K562 (cell line): ENCODE measurements around the gene ENTR1. TPM values are rescaled to one million over a fixed set of nuclear protein-coding genes. Genes with fewer than 3 reads are reported as not detected.

ENCODE experiments used
- ARID4B ChIP-seq: sonication (generic); formaldehyde crosslinking; IDR thresholded peaks from 2 replicates; pipeline ENCODE4 v1.8.0; 2022; ENCODE audit warnings: mild to moderate bottlenecking, missing genetic modification reagents
- BRD4 ChIP-seq: fragments of 200-600 bp; sonication (generic); IDR thresholded peaks from 2 replicates; pipeline ENCODE4 v1.6.1; 2017; ENCODE audit warnings: inconsistent platforms
- CHAMP1 ChIP-seq: fragments of 450-650 bp; IDR thresholded peaks from 2 replicates; pipeline ENCODE4 v1.6.1; 2016; ENCODE audit warnings: mild to moderate bottlenecking
- CREM ChIP-seq: IDR thresholded peaks from 2 replicates; pipeline ENCODE4 v1.6.1; 2014; ENCODE audit warnings: antibody characterized with exemption, low read depth
- GATAD2B ChIP-seq: fragments of 450-650 bp; IDR thresholded peaks from 2 replicates; pipeline ENCODE4 v1.6.1; 2017; ENCODE audit warnings: mild to moderate bottlenecking, borderline replicate concordance
- GTF2F1 ChIP-seq: IDR thresholded peaks from 2 replicates; pipeline ENCODE4 v1.6.1; 2011; ENCODE audit warnings: low read depth, low read length, improper control_type of control experiment
- HDAC1 ChIP-seq, 2 experiments: fragments of 450-650 bp; IDR thresholded peaks; 2 replicates each; pipeline ENCODE4 v1.6.1; 2016 to 2017; ENCODE audit warnings: inconsistent platforms in 1 of 2, mild to moderate bottlenecking in 1 of 2, moderate library complexity in 1 of 2
- LEF1 ChIP-seq: fragments of 450-650 bp; IDR thresholded peaks from 2 replicates; pipeline ENCODE4 v1.6.1; 2016; ENCODE audit warnings: mild to moderate bottlenecking
- MAFF ChIP-seq: IDR thresholded peaks from 2 replicates; pipeline ENCODE4 v1.6.1; 2012; ENCODE audit warnings: low read length, improper control_type of control experiment
- NCOA1 ChIP-seq: fragments of 450-650 bp; IDR thresholded peaks from 2 replicates; pipeline ENCODE4 v1.6.1; 2016; ENCODE audit warnings: low read depth
- RB1 ChIP-seq: fragments of 450-650 bp; IDR thresholded peaks from 2 replicates; pipeline ENCODE4 v1.6.1; 2017; ENCODE audit warnings: low read depth, mild to moderate bottlenecking
- STAT5A ChIP-seq: IDR thresholded peaks from 2 replicates; pipeline ENCODE4 v1.6.1; 2012; ENCODE audit warnings: low read length, inconsistent platforms, borderline replicate concordance
- VEZF1 ChIP-seq: fragments of 200-800 bp; sonication (Bioruptor generic); IDR thresholded peaks from 2 replicates; pipeline ENCODE4 v1.6.1; 2017; ENCODE audit warnings: missing genetic modification characterization, missing compliant biosample characterization
- ZNF197 ChIP-seq: fragments of 200-800 bp; sonication (Bioruptor generic); IDR thresholded peaks from 2 replicates; pipeline ENCODE4 v1.6.1; 2016; ENCODE audit warnings: low read depth, missing genetic modification characterization, missing compliant biosample characterization
- polyA plus RNA-seq, 8 experiments: library from polyadenylated mRNA; depleted of rRNA in 4 of 8; stranded (reverse) in 5 of 8; unstranded in 3 of 8; fragments of >200 nt; fragmentation: Nextera tagmentation in 2 of 8; fragmentation: Illumina TruSeq in 1 of 8; extraction: Ambion mirVana in 2 of 8; extraction: Trizol in 1 of 8; gene quantifications; 2 replicates each; pipeline versions ENCODE4 v1.2.1 to v1.2.3, GENCODE V29; 2011 to 2014; ENCODE audit warnings: inconsistent platforms in 1 of 8, missing spikeins in 1 of 8
- total RNA-seq, 7 experiments: library from RNA; depleted of rRNA in 6 of 7; stranded (reverse); fragments of >200 nt in 6 of 7; fragmentation: Illumina TruSeq in 2 of 7; extraction: Trizol in 2 of 7; gene quantifications; 2 replicates each; pipeline versions ENCODE4 v1.2.1 to v1.2.3, GENCODE V29; 2011 to 2021; ENCODE audit warnings: low replicate concordance in 1 of 7
- TF ChIP-seq, protein P1 (sequence below): fragments of 150-350 bp; IDR thresholded peaks from 2 replicates; pipeline ENCODE4 v1.6.1; 2014; ENCODE audit warnings: low read depth, mild to moderate bottlenecking, low read length, borderline replicate concordance

The ENTR1 gene
- total and polyA plus RNA-seq, 9 of the 15 experiments (the other 6 are each of a cell fraction or from before 2014, with no cell fraction given) = 6.7 to 106 (median 72.6) TPM

GRCh38 chr9:136439481-136440408 lies 29.3 kb upstream of the ENTR1 start, which contains the start of gene INPP5E (continued):
- TF ChIP-seq ZNF197 (CRISPR knock-in tag) (no peak), RB1 (peak; percentile 64; the same call in 1 of the 2 replicates), GTF2F1 (no peak), ARID4B (no peak; the same call in 1 of the 2 replicates), NCOA1 (no peak), VEZF1 (CRISPR knock-in tag) (peak; percentile 74; the same call in 1 of the 2 replicates), HDAC1 (IDR thresholded peaks at IDR 0.05) (no peak), CREM (0 out of 2 replicates have a peak, but pooled peaks have one; percentile 6), STAT5A (no peak), GATAD2B (peak; percentile 58; the same call in 1 of the 2 replicates), MAFF (no peak), BRD4 (no peak), LEF1 (no peak), CHAMP1 (no peak)
- TF ChIP-seq, protein P1, sequence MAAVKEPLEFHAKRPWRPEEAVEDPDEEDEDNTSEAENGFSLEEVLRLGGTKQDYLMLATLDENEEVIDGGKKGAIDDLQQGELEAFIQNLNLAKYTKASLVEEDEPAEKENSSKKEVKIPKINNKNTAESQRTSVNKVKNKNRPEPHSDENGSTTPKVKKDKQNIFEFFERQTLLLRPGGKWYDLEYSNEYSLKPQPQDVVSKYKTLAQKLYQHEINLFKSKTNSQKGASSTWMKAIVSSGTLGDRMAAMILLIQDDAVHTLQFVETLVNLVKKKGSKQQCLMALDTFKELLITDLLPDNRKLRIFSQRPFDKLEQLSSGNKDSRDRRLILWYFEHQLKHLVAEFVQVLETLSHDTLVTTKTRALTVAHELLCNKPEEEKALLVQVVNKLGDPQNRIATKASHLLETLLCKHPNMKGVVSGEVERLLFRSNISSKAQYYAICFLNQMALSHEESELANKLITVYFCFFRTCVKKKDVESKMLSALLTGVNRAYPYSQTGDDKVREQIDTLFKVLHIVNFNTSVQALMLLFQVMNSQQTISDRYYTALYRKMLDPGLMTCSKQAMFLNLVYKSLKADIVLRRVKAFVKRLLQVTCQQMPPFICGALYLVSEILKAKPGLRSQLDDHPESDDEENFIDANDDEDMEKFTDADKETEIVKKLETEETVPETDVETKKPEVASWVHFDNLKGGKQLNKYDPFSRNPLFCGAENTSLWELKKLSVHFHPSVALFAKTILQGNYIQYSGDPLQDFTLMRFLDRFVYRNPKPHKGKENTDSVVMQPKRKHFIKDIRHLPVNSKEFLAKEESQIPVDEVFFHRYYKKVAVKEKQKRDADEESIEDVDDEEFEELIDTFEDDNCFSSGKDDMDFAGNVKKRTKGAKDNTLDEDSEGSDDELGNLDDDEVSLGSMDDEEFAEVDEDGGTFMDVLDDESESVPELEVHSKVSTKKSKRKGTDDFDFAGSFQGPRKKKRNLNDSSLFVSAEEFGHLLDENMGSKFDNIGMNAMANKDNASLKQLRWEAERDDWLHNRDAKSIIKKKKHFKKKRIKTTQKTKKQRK = no peak
